HG02840 (cell line): ENCODE results near the gene PTRHD1.
"Not testable (repeated sequence)": the region's sequence is repeated elsewhere in the genome, so short reads cannot be mapped to it uniquely, and the experiment has no call there.

ENCODE experiments used
- ATAC-seq: cut with Tn5 transposase; IDR thresholded peaks from one replicate; pipeline ENCODE4 v1.9.1; 2021; ENCODE audit warnings: mild to moderate bottlenecking, moderate library complexity, moderate number of reproducible peaks; ENCODE audit not compliant: unreplicated experiment, low FRiP score

The PTRHD1 gene

DNA sequence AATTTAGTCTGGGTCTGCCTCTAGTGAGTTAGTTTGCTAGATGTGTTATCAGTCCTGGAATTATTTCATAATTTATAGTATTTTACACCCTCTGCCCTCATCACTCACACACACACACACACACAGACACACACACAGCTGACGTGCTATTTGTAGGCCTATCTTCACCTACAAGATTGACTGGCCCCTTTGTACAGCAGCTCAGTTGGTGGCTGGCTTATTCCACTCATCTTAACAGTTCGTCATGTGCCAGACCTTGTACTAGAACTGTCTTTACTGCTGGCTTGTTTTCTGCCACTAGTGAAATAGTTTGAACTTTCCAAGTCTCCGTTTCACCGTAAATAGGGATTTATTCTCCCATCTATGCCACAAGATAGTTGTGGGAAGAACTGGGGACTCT, 21.3 kb upstream of the PTRHD1 start:
- no peak for ATAC-seq

DNA sequence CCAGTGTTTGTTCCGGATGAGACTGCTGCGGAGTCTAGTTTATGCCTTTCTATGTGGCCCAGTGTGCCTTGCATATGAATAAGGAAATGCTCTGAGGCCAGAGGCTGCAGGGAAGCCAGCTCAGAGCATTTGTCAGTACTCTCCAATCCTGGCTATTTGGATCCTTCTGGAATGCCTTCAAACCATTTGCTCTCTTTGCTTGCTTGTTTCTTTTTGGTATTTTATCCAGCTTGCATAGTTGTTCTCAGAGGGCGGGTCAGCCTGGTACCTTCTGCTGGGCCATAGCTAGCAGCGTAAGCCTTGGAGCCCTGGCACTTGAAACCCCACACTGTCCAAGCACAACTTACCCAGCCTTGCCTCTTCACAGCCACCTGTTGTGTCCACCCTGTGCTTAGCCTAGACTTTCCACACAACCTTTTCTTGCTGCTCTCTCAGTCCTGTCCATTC, 20.5 kb upstream of the PTRHD1 start:
- no peak for ATAC-seq

DNA sequence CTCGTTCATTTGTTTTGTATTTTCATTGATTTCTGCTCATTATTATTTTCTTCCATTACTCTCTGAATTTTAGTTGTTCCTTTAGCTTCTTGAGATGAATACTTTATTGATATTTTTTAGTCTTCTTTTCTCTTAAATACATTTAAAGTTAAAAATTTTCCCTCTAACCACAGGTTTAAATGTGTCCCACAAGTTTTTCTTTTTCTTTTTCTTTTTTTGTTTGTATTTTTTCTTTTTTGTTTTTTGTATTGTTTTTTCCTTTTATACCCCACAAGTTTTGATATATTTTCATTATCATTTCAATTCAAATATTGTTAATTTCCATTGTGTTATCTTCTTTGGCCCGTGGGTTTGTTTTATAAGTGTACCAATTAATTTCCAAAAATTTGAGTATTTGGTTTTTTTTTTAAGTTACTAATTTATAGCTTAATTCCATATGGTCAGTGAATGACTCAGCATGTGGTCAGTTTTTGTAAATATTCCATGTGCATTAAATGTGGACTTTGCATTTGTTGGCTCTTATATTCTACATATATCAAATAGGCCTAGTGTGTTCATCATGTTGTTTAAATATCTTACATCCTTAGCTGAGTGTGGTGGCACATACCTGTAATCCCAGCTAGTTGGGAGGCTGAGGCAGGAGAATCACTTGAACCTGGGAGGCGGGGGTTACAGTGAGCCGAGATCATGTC, 16.3 kb upstream of the PTRHD1 start:
- no peak for ATAC-seq

DNA sequence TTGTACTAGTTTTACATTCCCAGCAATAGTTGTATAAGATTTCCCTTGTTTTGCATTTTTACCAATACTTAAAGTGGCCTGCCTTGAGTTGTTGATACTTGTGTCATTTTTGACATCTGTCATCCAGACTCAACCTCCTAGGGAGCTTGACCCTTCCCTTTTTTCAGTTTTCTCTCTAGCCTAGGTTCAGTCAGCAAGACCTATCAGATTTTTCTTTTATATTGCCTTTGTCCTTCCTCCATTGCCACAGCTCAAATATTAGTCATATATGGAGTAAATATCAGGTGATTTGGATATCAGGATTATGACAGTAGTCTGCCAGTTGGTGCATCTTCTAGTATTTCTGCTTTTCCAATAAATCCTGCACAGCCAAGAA, 13.5 kb upstream of the PTRHD1 start:
- ATAC-seq: no peak

DNA sequence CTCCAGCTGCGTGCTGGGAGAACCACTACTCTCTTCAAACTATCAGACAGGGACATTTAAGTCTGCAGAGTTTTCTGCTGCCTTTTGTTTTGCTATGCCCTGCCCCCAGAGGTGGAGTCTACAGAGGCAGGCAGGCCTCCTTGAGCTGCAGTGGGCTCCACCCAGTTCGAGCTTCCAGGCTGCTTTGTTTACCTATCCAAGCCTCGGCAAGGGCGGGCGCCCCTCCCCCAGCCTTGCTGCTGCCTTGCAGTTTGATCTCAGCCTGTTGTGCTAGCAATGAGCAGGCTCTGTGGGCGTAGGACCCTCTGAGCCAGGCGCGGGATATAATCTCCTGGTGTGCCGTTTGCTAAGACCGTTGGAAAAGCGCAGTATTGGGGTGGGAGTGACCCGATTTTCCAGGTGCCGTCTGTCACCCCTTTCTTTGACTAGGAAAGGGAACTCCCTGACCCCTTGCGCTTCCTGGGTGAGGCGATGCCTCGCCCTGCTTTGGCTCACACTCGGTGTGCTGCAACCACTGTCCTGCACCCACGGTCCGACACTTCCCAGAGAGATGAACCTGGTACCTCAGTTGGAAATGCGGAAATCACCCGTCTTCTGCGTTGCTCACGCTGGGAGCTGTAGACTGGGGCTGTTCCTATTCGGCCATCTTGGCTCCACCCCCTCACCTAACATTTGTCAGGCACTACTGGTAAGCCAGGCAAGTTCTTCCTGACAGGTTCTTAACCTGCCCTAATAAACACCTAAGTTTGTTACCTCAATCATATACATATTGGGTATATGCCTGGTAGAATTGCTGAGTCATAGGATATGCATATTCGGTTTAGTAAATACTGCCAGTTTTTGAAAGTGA, 12.8 kb upstream of the PTRHD1 start:
- not testable (repeated sequence) for ATAC-seq

DNA sequence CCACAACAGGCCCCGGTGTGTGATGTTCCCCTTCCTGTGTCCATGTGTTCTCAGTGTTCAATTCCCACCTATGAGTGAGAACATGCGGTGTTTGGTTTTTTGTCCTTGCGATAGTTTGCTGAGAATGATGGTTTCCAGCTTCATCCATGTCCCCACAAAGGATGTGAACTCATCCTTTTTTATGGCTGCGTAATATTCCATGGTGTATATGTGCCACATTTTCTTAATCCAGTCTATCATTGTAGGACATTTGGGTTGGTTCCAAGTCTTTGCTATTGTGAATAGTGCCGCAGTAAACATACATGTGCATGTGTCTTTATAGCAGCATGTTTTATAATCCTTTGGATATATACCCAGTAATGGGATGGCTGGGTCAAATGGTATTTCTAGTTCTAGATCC, 7.3 kb upstream of the PTRHD1 start:
- not testable (repeated sequence) for ATAC-seq

DNA sequence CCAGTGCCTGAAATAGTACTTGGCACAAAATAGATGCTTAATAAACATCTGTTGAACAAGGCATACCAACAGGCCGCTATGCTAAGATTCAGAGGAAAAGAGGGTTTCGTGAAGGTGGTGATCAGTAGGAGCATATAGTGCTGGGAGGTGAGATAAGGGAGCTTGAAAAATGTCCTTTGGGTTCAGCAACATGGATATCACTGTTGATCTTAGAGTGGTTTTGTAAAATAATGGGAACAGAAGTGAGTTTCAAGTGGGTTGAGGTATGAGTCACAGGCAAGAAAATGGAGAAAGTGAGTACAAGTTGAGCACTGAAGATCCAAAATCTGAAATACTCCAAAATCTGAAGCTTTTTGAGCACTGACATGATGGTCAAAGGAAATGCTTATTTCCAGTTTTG, 4.5 kb upstream of the PTRHD1 start:
- no peak for ATAC-seq

DNA sequence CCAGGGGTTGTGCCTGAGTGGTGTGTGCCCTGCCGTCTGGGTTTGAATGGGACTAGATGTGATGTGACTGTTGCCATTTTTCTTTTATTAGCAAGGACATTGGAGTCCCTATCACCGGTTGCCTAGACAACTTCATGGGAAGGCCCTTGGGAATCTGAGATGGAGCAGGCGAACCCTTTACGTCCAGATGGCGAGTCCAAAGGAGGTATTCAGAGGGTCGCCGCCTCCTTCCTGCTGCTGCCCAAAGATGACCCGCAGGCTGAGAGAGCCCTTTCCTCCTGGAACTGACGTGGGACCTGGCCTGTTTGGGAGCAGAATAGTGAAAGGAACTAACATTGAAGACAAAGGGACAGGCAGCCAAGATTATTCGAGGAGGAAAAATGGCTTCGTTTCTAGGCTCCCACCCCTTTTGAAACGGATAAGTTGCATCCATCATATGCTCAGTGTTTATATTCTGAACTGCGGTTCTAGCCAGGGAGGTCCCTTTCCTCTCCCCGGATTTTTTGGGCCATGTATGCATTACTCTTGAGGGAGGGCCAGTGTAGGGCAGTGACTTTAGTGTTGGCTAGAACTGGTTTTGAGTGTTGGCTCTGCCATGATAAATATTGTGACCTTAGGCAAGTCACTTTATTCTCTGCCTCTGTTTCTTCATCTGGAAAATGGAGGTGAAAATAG, 707 bp upstream of the PTRHD1 start:
- ATAC-seq: no peak

DNA sequence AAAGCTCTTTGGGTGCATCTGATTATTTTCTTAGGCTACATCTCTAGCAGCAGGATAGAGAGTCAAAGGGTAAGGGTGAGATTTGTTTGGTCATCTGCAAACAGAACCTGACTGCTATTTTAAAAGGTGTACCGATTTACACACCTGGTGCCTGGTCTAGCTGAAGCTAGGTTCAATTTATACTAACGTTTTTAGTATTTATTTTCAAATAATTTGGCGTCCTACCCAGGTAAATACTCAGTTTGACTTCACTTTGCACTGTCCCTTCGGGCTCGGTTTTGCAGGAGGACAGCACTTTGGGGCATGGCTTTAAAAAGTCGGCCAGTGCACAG, 683 bp downstream of the PTRHD1 start:
- ATAC-seq: no peak

DNA sequence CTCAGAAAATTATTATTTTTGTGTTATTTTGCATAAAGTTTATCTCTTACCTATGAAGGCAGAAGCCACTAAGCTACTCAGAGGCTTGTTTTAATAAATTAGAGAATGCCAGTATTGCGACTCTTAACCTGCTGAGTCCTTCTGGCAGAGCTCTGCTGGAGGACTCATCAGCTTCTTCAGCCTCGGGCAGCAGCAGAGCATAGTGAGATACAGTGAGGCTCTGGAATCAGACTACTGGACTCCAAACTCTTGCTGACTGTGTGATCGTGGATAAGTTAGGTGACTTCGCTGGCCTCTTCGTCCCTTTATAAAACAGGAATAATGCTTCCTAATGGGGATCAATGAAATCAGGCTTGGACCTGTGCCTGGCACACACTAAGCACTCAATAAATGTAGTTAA, 1.7 kb downstream of the PTRHD1 start:
- no peak for ATAC-seq

DNA sequence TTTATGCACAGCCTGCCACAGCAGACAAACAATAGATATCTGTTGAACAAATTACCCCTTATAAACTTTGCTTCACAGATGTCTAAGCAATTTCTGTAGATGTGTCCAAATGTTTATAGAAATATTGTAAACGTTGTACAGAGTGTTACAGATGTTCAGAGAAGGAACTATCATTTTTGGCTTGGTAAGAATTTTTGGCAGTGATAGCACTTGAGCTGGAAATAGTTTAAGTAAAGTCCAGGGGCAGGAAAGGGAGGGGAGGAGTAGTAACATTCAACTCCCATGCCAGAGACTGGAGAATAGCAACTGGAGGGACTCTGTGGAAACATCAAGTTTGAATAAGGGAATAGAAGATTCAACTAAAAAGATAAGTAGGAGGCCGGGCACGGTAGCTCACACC, 4.4 kb downstream of the PTRHD1 start:
- ATAC-seq: no peak

DNA sequence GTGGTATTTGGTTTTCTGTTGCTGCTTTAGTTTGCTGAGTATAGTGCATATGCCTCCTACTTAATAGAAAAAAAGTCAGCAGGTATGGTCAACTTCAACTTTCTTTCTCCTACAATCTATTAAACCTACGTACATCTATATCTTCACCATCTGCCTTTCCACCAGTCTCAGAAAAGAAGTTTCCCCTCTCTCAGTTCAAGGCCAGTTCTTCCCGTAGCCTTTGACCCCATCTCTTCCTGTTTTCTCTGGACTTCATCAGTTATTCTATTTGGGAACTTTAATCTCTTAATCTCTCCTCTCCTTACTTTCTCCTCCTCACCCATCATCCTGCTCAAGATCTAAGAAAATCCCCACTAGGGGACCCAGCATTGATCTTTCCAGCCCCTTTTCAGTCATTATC, 5.7 kb downstream of the PTRHD1 start:
- ATAC-seq: no peak

DNA sequence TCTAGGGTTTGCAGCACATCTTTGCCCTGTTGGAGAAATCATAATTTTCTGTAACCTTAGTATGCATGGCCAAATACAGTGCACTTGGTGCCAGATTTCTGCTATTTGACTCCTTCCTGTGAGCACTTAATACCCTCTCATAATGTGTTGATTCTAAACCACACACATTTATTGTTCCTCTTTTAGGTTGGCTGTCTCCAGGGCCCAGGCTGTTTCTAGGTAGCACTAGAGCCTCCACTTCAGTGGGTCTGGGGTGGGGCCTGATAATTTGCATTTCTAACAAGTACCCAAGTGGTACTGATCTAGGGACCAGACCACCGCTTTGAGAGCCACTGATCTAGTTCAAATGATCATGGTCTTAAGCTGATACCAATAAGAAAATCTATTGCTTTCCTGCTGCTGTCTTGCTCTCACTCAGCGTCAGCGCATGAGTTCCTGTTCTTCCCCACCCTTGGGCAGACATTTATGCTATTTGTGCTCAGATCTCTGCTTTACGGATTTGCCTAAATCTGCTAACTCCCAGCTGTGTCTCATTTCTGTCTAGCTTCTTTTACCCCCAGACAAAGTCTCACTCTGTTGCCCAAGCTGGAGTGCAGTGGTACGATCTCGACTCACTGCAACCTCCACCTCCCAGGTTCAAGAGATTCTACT, 7.4 kb downstream of the PTRHD1 start:
- peak; percentile 68 for ATAC-seq

DNA sequence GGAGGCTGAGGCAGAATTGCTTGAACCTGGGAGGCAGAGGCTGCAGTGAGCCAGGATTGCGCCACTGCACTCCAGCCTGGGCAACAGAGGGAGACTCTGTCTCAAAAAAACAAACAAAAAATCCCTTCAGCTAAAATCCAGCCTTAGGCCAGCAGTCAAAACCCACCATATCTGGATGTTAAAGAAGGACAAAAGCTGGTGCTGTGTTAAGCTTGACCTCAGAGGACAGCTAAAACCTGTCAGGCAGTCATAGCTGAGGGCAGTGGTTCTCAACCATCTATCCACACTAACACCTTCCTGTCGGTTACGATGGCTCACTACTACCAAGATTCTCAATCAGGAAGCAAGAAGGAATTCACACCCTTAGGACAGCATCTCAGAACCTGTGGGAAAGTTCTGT, 9.6 kb downstream of the PTRHD1 start:
- ATAC-seq: no peak

DNA sequence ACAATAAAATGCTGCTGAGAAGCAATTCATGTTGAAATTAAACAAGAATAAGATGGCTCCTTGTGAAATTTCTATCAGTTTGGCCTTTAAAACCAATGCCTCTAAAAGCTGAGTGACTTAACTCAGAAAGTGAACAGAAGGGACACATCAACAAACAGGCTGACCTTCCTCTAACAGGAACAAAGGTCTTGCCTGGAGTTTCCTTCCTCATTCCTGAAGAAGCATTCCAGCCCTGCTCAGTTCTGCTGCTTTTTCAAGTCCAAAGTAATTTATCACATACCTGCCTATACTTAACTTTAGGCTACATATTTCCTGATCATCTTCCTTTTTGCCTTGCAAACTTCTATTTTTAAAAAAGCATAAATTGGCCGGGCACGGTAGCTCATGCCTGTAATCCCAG, 14.1 kb downstream of the PTRHD1 start:
- no peak for ATAC-seq

DNA sequence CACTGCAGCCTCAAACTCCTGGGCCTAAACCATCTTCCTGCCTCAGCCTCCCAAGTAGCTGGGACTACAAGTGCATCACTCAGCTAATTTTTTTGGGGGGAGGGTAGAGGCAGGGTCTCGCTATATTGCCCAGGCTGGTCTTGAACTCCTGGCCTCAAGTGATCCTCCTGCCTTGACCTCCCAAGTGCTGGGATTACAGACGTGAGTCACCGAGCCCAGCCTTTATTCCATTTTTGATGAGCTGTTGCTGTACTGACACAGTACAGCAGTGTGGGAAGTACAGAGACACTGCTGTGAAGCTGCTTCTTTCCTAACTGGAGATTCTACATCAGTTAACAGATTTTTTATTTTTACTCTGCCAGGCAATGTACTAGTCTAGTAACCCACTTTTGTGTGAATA, 18.8 kb downstream of the PTRHD1 start:
- ATAC-seq: no peak

DNA sequence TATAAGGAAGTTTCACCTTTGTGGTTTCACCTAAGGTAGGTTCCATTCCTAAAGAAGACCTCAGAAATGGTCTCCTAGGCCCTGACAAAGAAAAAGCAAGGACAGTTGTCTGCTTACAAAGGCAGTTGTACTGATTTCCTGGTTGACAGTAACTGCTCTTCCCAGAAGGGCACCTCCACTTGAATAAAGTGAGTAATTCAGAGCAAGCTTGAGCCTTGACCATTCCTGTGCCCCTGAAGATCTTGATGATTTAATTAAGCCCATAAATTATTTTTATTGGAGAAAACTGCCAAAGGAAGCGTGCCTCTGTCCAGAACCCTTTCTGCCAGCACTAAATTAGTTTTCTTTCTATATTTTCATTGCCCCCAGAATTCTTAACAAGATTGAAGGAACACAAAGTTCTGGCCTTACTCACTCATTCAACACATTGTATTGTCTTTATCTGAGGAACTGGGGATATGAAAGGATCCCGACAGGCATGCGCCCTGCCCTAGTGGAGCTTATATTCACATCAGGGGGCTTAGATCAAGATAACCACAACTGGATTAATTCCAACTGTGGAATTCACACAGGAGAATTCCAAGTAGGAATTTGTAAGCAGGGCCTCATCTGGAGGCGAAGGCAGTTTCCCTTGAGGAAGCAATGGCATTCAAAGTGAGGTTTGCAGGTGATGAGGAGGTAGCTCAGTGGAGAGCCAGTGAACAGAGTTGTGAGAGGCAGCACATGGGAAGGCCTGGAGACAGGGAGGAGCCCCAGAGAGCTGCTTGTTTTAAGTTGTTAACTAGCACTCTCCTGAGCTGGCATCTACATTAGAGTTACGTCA, 21.2 kb downstream of the PTRHD1 start:
- no peak for ATAC-seq

DNA sequence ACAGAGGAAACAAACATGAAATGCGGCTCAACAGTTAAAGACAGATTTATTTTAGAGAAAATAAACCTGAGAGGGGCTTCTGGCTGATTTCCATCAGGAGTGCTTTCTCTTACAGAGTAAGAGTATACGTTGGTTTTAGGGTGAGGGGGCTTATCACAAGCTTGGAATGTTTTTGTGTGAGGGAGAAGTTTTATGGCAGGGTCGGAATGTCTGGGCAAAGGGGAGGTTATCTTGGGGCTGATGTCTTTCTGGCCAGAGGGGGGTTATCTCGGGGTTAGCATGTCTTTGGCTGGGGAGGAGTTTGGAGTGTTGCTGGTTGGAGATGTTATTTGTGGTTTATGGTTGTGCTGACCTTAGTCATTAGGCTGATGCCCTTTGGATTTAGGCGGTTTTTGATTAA, 22.1 kb downstream of the PTRHD1 start:
- no peak for ATAC-seq

DNA sequence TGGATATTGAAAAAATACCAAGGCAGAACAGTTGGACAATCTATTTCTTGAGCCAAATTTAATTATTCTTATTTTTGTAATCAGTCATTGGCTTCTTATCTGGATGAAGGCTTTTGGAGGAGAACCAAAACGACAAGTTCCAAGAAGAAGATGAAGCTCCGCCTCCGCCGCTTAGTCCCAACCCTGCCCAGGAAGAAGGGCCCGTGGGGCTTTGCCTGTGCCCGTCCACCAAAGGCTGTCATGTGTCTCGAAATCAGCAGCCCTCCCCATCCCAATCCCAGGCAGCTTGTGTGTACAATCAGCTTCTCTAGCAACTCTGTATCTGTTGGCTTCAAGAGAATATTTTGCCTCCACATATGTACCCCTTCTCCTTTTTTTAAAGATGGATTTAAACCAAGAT, 24.6 kb downstream of the PTRHD1 start:
- ATAC-seq: no peak

DNA sequence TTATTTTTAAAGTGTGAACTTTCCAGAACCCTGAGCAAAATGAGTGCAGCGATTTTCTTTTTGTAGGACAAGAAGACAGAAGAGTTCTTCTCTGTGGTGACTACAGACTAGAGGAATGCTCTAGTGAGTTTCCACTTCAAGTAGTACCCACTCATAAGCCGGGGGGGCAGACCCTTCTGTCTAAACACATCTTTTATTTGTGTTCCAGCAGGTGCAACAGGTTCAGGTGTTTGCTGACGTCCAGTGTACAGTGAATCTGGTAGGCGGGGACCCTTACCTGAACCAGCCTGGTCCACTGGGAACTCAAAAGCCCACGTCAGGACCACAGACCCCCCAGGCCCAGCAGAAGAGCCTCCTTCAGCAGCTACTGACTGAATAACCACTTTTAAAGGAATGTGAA, 25.2 kb downstream of the PTRHD1 start:
- ATAC-seq: no peak
